Loucy (cell line): ENCODE measurements around the gene CPT2.

Experiments
- EZH2phosphoT487 ChIP-seq: fragments of 200-600 bp; IDR thresholded peaks from 2 replicates; pipeline ENCODE4 v1.6.1; 2018; ENCODE audit warnings: antibody characterized with exemption, mild to moderate bottlenecking, moderate library complexity, borderline replicate concordance
- TF ChIP-seq, protein P1 (sequence below): fragments of 200-600 bp; sonication (generic); conservative IDR thresholded peaks from 2 replicates; pipeline ENCODE4 v1.5.1; 2014; ENCODE audit warnings: mild to moderate bottlenecking, antibody characterized with exemption, low read length

DNA sequence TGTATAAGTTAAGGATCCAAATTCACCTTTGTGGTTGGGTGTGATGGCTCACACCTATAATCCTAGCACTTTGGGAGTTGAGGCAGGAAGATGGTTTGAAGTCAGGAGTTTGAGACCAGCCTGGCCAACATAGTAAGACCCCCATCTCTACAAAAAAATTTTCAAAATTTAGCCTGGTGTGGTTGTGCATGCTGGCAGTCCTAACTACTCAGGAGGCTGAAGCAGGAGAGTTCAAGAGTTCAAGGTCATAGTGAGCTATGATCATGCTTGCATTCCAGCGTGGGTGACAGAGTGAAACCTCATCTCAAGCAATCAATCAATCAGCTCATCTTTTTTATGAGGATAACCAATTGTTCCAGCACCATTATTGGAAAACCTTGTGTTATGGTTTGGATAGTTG lies 37.7 kb upstream of the CPT2 start:
- no peak for TF ChIP-seq EZH2phosphoT487
- TF ChIP-seq, protein P1, sequence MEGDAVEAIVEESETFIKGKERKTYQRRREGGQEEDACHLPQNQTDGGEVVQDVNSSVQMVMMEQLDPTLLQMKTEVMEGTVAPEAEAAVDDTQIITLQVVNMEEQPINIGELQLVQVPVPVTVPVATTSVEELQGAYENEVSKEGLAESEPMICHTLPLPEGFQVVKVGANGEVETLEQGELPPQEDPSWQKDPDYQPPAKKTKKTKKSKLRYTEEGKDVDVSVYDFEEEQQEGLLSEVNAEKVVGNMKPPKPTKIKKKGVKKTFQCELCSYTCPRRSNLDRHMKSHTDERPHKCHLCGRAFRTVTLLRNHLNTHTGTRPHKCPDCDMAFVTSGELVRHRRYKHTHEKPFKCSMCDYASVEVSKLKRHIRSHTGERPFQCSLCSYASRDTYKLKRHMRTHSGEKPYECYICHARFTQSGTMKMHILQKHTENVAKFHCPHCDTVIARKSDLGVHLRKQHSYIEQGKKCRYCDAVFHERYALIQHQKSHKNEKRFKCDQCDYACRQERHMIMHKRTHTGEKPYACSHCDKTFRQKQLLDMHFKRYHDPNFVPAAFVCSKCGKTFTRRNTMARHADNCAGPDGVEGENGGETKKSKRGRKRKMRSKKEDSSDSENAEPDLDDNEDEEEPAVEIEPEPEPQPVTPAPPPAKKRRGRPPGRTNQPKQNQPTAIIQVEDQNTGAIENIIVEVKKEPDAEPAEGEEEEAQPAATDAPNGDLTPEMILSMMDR = no peak
